Bronchial epithelial cell (primary cell): ENCODE results near the gene FOXL3. TPM values are rescaled to one million over a fixed set of nuclear protein-coding genes. Genes with fewer than 3 reads are reported as not detected.

ENCODE experiments used
- DNase-seq: peaks from one replicate; pipeline ENCODE4 v3.0.0-alpha.2; 2010; ENCODE audit warnings: low read depth
- FAIRE-seq: peaks from 2 replicates; lab custom pipeline; 2011; peaks lifted over from hg19 to GRCh38; lab: Jason Lieb, UNC
- H3K27me3 ChIP-seq: 2 replicates; pipeline ENCODE4 v1.5.1; 2011; ENCODE audit warnings: low read length; ENCODE audit not compliant: control insufficient read depth, insufficient read depth
- H3K36me3 ChIP-seq: 2 replicates; pipeline ENCODE4 v1.5.1; 2011; ENCODE audit warnings: low read length; ENCODE audit not compliant: control insufficient read depth, insufficient read depth
- H3K4me3 ChIP-seq: 2 replicates; pipeline ENCODE4 v1.5.1; 2011; ENCODE audit warnings: mild to moderate bottlenecking, low read depth, low read length, control low read depth
- total RNA-seq: library from RNA; depleted of rRNA; stranded (reverse); fragments of >200 nt; gene quantifications from 2 replicates; pipeline ENCODE4 v1.2.1, GENCODE V29; 2014
- TF ChIP-seq, protein P1 (sequence below): IDR thresholded peaks from 2 replicates; pipeline ENCODE4 v1.5.1; 2011; ENCODE audit warnings: mild to moderate bottlenecking, moderate library complexity, low read length, control low read depth, inconsistent platforms; ENCODE audit not compliant: insufficient read depth, severe bottlenecking

FOXL3 gene
- total RNA-seq, 1 donor from 2014 or later, result not detected

DNA sequence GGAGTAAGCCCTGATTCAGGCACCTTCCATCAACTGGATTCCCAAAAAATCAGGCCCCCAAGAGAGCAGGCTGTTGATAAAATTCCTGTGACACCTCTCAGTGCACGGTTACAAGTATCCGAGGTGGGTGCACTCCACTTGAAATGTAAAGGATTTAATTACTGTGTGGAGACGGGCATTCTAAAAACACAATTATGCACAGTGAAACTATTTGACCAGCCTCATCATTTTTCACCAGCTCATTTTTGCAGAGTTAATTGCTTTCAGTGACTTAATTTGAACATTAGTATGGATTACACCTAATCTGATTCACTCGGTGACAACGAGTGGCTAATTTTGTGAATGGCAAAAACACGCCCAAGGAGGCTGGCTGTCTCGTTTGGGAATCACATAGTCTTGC lies 2.3 kb downstream of the FOXL3 start:
- no peak for FAIRE-seq
- Histone ChIP-seq H3K27me3 (peaks cover 28% of the 10 kb centered on the region), H3K36me3 (no peaks in the 10 kb centered on the region), H3K4me3 (no peak overlapping the region)
- TF ChIP-seq, protein P1, sequence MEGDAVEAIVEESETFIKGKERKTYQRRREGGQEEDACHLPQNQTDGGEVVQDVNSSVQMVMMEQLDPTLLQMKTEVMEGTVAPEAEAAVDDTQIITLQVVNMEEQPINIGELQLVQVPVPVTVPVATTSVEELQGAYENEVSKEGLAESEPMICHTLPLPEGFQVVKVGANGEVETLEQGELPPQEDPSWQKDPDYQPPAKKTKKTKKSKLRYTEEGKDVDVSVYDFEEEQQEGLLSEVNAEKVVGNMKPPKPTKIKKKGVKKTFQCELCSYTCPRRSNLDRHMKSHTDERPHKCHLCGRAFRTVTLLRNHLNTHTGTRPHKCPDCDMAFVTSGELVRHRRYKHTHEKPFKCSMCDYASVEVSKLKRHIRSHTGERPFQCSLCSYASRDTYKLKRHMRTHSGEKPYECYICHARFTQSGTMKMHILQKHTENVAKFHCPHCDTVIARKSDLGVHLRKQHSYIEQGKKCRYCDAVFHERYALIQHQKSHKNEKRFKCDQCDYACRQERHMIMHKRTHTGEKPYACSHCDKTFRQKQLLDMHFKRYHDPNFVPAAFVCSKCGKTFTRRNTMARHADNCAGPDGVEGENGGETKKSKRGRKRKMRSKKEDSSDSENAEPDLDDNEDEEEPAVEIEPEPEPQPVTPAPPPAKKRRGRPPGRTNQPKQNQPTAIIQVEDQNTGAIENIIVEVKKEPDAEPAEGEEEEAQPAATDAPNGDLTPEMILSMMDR, result no peak
- no peak for DNase-seq

DNA sequence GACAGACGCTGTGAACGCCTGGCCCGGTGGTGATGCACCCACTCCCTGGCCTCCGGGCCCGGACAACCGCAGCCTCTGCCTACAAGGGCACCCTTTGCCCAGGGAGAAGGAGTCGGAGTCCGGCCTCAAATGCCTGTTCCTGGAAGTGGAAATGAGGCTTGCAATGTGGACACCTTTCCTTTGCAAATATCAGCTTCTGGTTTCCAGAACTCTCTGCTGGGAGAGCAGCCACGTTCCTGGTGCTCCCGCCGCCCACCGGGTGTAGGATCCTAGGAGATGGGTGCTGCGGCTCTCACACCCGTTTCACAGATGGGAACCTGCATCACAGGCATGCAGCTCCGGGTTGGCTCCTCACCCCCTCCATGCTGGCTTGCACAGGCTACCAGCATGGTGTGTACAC lies 2.9 kb downstream of the FOXL3 start:
- Histone ChIP-seq H3K4me3 (no peak overlapping the region), H3K27me3 (peaks cover 28% of the 10 kb centered on the region), H3K36me3 (no peaks in the 10 kb centered on the region)
- TF ChIP-seq, protein P1, result no peak
- DNase-seq (no peak), FAIRE-seq (peak; percentile 80)

DNA sequence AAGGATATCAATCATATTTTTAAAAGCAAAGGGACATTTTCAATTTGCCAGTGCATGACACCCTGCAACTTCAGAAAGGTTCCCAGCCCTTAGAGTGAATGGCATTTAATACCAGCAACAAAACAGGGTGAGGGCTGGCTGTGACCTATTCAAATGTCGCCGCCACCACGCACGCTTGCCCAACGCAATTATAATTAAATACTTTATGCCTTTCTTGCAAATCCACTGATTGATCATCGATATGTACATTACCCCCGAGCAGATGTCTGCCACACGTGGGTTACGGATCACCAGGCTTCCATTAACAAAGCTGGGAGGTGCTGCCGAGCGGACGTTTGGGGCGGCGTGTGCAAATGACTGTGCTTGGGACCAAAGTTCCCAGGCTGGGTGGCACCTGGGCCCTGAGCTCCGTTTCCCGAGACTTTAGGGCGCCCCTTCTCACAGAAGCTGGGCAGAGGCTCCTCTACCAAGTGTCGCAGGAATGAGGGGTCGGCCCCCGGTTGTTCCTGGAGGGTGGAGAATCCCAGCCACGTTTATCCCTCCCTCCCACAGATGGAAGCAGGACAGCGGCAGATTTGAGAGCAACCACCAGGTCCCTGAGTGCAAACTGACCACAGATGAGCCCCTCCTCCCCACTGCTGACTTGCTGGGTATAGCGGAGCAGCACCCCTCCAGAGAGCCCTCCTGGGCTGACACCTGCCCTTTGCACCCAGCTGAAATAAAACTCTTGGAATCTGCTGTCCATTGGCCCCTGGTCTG lies 3.9 kb downstream of the FOXL3 start:
- TF ChIP-seq, protein P1, result no peak
- H3K36me3 ChIP-seq, result no peaks in the 10 kb centered on the region
- FAIRE-seq, result no peak
- peaks cover 24% of the 10 kb centered on the region for H3K27me3 ChIP-seq
- no peak overlapping the region for H3K4me3 ChIP-seq
- DNase-seq, result no peak

DNA sequence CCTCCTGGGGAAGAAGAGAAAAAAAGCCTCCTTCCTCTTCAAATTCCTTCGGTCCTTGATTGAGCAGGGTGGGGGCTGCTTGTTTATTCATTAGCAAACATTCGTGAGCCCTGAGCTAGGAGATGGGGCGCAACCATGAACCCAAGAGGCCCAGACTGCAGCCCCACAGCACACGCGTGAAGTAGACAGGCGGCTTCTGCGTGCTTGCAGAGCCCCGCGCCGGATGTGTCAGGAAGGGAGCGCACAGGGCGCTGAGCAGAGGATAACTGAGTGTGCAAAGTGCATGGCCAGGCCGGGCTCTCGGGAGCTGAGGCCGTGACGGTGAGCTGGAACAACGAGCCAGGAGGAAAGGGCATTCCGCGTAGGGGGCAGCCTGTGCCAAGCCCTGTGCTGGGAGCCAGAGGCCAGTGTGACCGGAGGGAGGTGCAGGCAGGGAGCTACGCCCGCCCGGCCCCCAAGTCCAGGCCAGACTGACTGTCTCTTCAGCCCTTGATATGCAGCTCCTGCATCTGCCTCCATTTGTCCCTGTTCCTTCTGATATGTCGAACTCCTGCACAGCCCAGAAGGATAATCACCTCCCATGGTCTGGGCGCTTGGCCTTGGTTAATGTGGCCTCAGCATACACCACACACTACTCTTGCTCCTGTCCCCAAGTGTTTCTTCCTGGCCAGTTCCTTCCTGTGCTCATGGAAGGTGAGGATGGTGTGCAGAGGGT lies 4.6 kb downstream of the FOXL3 start:
- DNase-seq (no peak), FAIRE-seq (peak; percentile 73)
- Histone ChIP-seq H3K27me3 (peaks cover 18% of the 10 kb centered on the region), H3K4me3 (no peak overlapping the region), H3K36me3 (no peaks in the 10 kb centered on the region)
- TF ChIP-seq, protein P1, result no peak

DNA sequence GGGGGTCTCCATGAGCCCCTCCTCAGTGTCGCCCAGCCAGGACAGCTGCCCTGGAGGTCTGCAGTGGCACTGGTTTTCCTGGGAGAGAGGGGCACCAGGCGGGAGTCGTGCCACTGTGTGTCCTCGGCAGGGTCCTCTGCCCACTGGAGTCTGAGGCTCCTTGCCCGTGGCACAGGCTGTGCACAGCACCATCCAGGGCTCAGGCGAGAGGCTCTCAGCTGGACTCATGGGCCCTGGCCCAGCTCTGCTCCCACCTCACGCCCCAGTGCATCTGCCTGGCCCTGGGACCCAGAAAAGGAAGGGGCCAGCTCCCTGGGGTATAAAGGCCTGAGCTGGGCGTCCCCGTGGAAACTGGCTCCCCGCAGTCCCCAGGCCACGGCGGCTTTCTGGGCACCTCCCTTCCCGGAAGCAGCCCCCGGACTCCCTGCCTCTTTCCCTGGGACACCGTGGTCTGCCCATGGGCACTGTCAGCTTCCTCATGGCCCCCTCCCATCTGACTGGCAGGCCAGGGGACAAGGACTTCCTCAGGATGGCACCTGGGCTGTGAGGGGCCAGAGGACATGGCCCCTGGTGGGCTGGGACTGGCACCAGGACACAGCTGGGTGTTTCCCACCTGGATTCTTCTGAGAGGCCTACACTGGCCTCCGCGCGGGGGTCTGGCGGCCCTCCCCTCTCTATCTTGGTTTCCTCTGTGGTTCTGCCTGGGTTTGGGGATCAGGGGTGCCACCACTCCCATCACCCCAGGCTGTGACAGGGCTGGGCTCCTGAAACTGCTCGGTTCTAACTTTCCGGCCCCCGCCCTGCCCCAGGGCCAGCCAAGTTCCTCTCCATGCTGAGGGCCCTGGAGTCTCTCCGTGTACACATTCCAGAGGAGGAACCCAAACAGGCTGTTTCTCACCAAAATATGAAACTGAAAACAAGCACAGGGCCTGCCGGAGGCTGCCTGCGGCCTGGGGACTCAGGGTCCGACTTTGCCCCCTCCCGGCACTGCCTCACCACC lies 5.5 kb downstream of the FOXL3 start:
- no peak for FAIRE-seq
- TF ChIP-seq, protein P1, result no peak
- Histone ChIP-seq H3K4me3 (no peak overlapping the region), H3K27me3 (peaks cover 12% of the 10 kb centered on the region), H3K36me3 (no peaks in the 10 kb centered on the region)
- no peak for DNase-seq
